HG03460 (cell line): ENCODE data around the gene VPS9D1.

ENCODE experiments used
- ATAC-seq: cut with Tn5 transposase; IDR thresholded peaks from one replicate; pipeline ENCODE4 v1.9.1; 2021; ENCODE audit not compliant: unreplicated experiment

Gene VPS9D1

GRCh38 chr16:89732918-89733242 is 12.2 kb upstream of the VPS9D1 start:
- ATAC-seq = no peak

GRCh38 chr16:89732142-89732917 is 11.6 kb upstream of the VPS9D1 start:
- ATAC-seq = no peak

GRCh38 chr16:89730610-89731234 is 10.0 kb upstream of the VPS9D1 start:
- no peak for ATAC-seq

- no peak for ATAC-seq
Observed at GRCh38 chr16:89729863-89730593, 9.3 kb upstream of the VPS9D1 start.

- ATAC-seq = no peak
Observed at GRCh38 chr16:89729293-89729692, 8.6 kb upstream of the VPS9D1 start.

GRCh38 chr16:89727406-89728120 is 6.9 kb upstream of the VPS9D1 start:
- ATAC-seq = no peak

- ATAC-seq = no peak
Observed at GRCh38 chr16:89723279-89724250, 2.9 kb upstream of the VPS9D1 start.

- ATAC-seq = no peak
Observed at GRCh38 chr16:89722392-89723278, 1.9 kb upstream of the VPS9D1 start.

GRCh38 chr16:89721546-89722391 is 1.1 kb upstream of the VPS9D1 start:
- peak; percentile 30 for ATAC-seq

GRCh38 chr16:89720551-89720812 is 216 bp downstream of the VPS9D1 start:
- peak; percentile 3 for ATAC-seq

GRCh38 chr16:89717688-89718505 is 2.8 kb downstream of the VPS9D1 start:
- no peak for ATAC-seq

GRCh38 chr16:89716916-89717687 is 3.6 kb downstream of the VPS9D1 start:
- ATAC-seq = no peak

- no peak for ATAC-seq
Observed at GRCh38 chr16:89716493-89716892, 4.2 kb downstream of the VPS9D1 start.

GRCh38 chr16:89712274-89712781 is 8.4 kb downstream of the VPS9D1 start:
- ATAC-seq = peak; percentile 22

GRCh38 chr16:89711601-89712273 is 9.0 kb downstream of the VPS9D1 start:
- ATAC-seq = peak; percentile 58
